Skeletal muscle cell (primary cell): ENCODE data around the gene VWC2.

ENCODE experiments used
- DNase-seq: peaks from one replicate; pipeline ENCODE4 v3.0.0-alpha.2; 2010; ENCODE audit warnings: low read depth
- H3K4me3 ChIP-seq: 2 replicates; pipeline ENCODE4 v1.5.1; 2011; ENCODE audit warnings: low read depth, mild to moderate bottlenecking, control low read depth, low read length, moderate library complexity

The VWC2 gene

DNA sequence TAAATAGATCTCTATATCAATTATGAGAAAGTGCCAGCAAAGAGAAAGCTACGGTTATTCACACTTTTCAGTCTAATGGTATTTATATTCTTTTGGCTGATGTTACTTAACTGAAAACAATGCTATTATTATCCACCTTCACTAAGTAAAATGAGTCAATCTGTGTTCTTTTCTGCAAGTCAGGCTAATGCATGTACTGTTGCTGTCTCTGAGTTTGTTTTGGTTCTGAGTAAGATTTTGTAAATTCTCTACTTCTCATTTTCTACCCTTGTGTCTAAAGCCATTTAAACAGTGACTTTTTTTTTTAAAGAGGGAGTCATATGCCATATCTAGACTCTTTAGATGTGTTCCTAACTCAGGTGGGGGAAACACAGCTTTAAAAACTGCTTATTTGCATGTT, 7.5 kb downstream of the VWC2 start:
- DNase-seq, result no peak
- no peak overlapping the region for H3K4me3 ChIP-seq

DNA sequence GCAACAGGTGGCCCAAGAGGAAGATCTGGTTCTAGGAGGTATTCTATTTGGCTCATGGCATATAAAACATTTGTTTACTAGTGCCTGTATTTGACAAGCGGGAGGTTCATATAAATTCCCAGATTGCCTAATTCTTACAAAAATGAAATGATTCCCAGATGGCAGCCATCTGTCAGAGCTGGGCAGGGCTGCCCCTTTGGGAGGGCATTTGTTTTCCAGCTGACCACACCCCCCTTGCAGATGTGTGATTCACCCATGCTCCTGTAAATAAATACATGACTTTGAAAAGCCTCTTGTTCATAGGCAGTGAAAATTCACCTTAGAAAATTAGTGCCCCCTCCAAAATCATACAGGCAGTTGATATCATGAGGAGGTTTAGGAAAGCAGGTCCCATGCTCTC, 8.6 kb downstream of the VWC2 start:
- no peak overlapping the region for H3K4me3 ChIP-seq
- no peak for DNase-seq

DNA sequence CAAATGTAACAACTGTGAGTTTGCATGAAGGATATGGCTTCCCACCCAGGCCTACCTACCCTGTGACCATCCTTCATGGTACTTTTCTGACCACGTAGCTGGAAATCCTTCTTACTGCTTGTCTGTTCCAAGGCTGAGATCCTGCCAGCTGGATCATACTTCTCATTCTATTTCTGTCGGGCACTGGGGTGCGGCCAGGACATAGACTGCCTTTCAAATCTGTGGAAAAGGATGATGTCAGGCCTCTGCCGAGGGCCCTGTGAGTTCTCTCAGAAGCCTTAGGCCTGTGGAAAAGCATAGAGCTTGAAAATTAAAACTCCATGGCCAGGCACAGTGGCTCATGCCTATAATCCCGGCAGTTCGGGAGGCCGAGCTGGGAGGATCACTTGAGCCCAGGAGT, 10.0 kb downstream of the VWC2 start:
- DNase-seq, result no peak
- no peak overlapping the region for H3K4me3 ChIP-seq

DNA sequence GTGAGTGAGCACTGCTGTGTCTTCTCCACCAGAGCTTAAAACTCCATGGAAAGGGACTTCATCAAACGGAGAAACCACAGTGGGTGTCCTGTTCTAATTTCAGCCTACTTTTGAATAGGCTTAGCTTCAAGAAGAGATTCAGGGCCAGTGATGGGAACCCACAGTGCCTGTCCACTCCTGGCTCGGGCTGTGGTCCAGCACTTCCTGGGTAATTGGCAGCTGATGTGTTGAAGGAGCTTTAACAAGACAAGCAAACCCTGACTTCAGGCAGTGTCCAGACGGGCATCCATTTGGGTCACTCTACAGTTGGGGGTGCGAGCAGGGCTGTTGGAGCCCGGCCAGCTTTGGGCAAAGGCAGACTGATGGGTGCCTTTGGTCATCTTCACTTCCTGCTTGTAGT, 14.5 kb downstream of the VWC2 start:
- no peak overlapping the region for H3K4me3 ChIP-seq
- no peak for DNase-seq

DNA sequence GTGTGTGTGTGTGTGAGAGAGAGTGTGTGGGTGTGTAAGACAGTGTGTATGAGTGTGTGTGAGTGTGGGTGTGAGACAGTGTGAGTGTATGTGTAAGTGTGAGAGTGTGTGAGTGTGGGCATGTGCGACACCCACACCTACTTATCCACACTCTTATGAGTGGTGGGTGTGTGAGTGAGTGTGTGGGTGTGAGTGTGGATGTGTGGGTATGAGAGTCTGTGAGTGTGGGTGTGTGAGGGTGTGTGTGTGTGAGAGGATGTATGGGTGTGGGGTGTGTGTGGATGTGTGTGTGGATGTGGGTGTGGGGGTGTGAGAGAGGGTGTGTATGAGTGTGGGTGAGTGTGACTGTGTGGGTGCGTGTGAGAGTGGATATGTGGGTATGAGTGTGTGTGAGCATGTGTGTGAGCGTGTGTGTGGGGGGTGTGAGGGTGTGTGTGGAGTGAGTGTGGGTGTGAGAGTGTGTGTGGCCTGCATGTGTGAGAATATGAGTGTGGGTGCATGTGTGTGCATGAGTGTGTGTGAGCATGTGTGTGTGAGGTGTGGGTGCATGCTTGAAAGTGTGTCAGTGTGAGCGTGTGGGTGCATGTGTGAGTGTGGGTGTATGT, 15.1 kb downstream of the VWC2 start:
- DNase-seq, result no peak
- H3K4me3 ChIP-seq, result no peak overlapping the region

DNA sequence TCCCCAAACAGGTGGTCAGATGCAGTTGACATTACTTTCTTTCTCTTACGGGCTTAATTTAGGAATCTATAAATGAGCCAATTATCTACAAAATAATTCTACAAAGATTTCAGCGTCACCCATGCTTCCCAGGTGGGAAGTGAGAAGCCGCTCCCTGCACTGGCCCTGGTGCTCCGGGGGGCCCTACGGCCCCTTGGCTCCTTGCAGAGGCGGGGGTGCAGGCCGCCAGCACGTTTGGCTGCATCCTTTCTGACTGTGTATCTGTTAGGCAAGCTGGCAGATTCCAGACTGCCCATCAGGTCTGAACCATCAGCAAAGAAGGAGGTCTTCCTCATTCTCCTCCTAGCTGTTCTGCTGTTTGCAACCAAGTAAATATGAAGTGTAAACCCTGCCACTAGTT, 16.3 kb downstream of the VWC2 start:
- no peak for DNase-seq
- no peak overlapping the region for H3K4me3 ChIP-seq

DNA sequence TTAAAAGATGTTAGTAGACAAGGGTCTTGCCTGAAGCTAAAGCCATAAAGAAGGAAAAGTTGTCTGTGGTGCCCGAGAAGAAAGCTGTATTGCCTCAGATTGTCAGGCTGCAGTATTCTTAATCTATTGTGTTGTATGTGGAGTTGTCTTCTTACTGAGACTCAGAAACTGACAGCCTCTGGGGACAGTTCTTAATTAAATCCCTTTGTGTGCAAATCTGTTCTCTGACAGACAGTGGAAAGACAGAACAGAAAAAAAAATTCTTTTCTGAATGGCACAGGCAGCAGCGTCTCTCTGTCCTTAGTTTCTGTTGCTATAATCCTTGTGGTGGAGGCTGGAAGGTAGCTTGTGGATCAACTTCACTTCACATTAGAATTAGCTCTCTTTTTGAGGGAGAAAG, 16.8 kb downstream of the VWC2 start:
- no peak for DNase-seq
- H3K4me3 ChIP-seq, result no peak overlapping the region

DNA sequence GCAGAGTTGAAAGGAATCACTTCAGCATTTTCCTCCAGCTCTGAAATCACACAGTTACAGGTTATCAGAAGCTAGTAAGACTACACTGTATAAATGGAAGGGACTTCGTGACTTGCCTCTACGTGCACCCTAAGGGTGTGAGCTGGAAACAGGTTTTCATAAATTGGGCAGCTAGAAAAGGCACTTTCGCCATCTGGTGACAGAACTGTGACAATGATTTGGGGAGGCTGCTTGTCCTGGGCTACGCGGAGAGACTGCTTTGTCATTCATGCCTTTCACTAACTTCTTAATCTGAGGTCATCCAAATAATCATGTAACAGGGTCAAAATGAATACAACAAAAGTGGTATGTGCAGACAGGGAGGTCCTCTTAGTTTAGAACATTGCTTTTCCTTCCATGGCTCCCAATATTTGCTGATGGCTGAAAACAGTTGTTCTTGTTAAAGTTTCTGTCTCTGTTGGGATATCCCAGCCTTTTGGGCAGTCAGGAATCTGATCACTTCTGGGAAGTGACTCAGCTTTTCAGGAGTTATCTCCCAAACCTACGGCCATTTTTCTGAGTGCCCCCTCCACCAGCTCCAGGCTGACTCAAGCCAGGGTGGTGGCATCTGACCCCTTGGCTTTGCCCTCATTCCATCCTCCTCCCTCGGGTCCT, 17.8 kb downstream of the VWC2 start:
- H3K4me3 ChIP-seq, result no peak overlapping the region
- DNase-seq, result no peak

DNA sequence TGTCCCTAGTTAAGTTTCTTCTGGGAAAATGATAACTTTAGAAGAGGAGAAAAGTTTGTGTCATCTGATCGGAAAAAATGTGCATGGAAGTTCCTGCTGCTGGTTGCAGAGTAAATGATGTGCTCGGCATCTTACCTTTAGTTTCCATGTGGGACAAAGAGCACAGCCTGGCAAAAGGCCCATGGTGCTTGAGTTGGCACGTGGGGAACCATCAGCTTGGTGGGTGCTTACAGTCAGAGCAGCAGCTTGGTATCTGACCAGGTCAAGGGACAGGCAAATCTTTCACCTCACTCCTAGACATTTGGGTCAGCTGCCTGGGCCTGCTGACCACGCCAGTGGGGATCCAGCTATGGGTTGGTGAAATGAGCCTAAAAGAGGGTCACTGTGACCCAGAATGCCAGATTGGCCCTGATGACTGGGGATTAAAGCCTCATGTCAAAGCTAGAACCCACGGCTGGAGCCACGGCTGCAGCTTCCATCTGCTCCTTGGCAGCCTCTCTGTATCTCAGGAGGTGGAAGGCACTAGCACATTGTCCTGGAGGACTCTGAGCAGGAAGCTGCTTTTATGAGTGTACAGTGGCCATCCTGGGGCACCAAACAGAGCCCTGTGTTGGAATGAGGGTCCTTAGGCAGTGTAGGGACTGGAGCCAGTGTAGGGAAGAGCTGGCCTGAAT, 24.7 kb downstream of the VWC2 start:
- no peak for DNase-seq
- no peak overlapping the region for H3K4me3 ChIP-seq

DNA sequence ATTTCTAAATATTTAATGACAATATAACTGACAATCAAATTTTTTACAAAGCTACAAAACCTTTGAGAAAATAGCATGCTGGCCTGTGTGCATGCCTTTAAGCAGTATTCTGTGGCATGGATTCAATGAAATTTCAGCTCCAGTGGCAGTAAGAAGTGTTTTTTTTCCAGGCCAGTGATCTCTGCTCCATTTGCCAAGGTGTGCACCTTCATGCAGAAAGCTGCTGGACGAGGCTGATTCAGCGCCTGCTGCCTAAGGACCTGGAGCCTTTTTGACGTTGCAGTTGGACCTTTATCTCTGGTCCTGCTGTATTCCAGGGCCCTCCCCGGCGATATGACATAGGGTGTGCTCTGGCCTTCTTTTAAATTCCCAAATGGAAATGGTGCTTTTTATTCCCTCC, 26.6 kb downstream of the VWC2 start:
- H3K4me3 ChIP-seq, result no peak overlapping the region
- DNase-seq, result no peak

DNA sequence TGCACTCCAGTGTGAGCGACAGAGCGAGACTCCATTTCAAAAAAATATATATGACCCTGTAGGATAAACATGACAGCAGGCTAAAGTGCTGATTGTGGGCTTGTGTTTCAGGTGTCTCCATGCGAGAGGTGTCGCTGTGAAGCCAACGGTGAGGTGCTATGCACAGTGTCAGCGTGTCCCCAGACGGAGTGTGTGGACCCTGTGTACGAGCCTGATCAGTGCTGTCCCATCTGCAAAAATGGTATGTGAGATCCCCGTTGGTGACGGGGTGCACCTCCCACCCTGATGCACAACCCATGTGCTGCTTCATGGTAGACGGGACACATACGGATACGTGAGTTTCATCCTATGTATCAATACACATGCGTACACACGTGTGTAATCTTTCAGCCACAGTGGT, 29.2 kb downstream of the VWC2 start:
- no peak for DNase-seq
- no peak overlapping the region for H3K4me3 ChIP-seq

DNA sequence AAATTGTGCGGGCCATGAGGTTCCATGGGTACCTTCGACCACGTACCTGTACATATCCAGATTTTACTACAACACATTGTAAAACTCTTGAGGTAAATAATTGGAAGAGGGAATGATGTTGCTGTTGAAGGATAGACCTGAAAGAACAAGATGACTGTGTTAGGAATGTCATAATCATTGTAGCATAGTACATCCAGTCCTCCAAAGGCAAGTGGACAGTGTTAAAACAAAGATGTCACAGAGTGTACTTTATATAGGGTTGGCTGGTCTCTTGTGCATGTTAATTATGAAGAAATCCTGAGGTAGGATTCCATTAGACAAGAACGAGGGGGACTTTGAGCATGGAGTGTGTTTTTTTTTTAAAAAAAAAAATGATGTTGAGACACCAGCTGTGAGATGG, 30.4 kb downstream of the VWC2 start:
- DNase-seq, result no peak

DNA sequence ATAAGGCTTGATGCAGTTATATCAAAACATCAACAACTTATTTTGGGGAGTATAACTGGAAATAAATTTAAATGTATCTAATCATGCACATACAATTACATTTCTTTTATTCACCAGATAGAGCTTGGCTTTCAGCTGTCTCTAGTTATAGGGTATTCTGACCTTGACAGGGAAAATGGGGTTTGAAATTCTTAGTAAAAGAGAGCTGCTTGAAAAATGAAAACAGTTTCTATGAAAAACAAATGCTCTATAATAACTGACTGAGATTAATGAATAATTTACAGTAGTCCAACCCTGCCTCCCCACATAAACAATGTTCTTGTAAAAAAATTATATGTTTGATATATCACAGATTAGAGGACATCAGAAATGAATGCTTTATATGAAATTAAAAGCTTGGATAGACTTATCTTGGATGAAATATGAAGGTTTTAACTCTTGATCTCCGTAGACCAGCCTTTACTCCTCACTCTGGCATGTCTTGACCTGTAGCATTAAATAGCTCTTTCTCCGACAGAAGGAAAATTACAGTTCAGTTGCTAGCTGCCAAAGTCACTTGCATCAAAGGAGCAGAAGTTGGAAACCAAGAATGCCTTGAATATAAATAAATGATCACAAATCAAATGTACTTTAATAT, 32.1 kb downstream of the VWC2 start:
- no peak overlapping the region for H3K4me3 ChIP-seq
- DNase-seq, result no peak

More for the DNA sequence above, 30.4 kb downstream of the VWC2 start:
- H3K4me3 ChIP-seq, result no peak overlapping the region

DNA sequence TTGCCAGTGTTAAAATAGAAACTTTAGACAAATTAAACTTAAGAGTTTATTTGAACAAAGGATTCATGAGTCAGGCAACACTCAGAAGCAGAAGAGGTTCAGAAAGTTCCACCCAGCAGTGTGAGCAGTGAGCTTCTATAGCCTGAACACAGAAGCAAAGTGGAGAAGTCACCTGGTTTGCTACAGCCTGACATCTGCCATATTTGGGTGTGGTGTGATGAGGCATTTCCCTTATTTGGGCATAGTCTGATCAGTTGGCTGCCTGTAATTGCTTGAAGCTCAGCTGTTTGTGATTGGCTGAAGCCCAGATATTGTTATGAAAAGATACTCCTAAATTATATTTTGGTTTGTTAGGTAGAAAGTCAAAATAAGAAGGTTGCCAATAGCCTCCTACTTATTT, 39.1 kb downstream of the VWC2 start:
- no peak for DNase-seq
- no peak overlapping the region for H3K4me3 ChIP-seq

DNA sequence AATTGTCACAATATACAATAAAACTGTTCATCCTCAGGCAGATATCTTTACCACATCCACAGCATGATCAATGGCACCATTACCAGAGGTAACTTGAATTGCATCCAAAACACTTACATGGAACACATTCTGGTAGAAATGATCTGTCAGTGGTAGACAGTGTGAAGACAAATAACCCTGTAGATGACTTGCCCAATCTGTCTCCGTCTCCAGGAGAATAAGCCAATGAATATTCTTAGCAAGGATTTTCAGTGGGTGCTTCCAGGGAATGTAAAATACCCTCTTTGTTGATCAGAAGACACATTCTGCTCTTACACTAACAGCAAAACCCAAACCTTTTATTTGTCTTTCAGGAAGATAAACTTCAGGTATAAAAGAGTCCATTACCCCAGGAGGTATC, 43.8 kb downstream of the VWC2 start:
- H3K4me3 ChIP-seq, result no peak overlapping the region

DNA sequence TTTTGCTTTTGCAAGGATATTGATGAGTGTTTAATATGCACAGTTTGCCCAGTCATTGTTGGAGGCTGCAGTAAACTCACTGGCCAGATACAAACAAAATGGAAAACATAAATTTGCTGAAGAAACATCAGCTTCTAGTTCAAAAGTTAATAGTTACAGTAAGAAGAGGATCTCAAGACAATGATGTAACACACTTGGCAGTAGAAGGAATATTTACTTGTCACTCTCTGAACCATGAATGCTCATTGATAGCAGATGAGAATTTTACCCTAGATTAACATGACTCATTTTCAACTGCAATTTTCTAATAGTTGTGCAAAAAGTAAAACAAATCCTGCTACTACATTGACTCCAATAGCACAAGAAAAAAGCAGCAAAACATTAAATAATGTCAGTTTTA, 47.7 kb downstream of the VWC2 start:
- no peak for DNase-seq
- no peak overlapping the region for H3K4me3 ChIP-seq

More for the DNA sequence above, 43.8 kb downstream of the VWC2 start:
- DNase-seq, result no peak

DNA sequence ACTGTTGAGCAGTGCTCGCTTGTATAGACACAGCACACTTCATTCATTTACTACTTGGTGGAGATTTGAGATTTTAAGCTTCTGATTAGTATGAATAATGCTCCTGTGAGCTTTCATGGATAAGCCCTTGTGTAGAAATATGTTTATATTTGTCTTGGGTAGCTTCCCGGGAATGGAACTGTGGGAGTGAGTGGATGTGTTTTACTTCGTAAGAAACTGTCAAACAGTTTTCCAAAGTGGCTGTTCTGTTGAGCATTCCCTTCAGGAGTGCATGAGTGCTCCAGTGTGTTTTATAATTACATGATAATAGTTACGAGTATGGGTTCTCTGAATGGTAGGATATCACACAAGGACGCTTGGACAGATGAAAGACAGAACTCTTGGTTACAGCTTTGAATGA, 49.4 kb downstream of the VWC2 start:
- H3K4me3 ChIP-seq, result no peak overlapping the region

DNA sequence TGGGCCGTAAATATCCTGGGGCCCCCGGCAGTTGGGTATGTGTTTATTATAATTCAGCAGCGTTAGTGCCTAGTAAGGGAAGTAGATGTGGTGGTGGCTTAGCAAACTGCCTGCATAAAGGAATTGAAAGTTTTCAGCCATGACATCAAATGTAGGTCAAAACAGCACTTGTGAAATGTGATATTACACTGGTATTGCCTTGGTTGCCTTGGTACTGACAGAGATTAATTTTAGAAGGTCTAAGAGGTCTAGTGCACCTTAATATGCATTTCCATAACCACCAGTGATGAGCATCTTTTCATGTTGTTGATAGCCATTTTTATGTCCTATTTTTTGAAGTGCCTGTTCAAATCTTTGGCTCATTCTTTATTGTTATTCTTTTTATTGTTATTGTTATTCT, 50.1 kb downstream of the VWC2 start:
- no peak for DNase-seq
- H3K4me3 ChIP-seq, result no peak overlapping the region

More for the DNA sequence above, 49.4 kb downstream of the VWC2 start:
- DNase-seq, result no peak

DNA sequence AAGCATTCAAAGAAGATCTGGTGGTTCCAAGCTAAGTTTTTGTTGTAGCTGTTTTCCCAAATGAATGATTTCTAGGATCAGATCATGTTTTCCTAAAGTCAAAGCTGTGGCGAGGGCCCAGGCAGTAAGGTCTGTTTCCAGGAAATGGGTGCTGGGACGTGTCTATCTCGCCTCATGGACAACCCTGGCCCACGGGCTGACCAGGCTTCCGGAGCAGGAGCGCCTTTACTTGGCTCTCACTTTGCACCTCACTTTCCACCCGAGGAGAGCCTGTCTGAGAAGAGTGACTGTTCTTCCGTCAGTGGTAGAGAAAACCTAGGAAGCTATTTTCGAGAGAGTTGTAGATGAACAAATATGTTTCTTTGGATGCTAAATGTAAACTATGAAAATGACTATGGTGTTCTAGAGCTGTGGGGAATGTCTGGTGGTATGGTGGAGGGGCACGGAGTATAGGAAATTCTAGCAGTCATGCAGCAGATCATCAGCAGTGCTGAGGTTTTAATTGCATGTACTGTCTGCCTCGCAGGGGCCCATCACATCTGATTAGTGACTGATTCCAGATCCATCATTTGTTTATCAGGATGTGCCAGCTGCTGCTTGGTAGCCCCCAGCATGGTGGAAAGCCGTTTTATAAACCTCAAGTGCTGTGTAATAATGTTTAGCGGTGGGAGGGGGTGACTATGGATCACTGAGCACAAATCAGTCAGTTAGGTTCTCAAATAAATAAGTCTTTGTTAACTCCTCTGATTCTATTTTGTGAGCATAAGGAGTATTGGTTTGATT, 66.6 kb downstream of the VWC2 start:
- H3K4me3 ChIP-seq, result no peak overlapping the region
- DNase-seq, result no peak
